ENCODE data around the gene ANKRD13D.
"Not testable (repeated sequence)": the region's sequence is repeated elsewhere in the genome, so short reads cannot be mapped to it uniquely, and the experiment has no call there.

The ANKRD13D gene

GRCh38 chr11:67304511-67305113 is 15.5 kb downstream of the ANKRD13D start:
- ATAC-seq = no peak

- ATAC-seq = no peak
Measured at GRCh38 chr11:67306769-67307544, 17.9 kb downstream of the ANKRD13D start.

DNA sequence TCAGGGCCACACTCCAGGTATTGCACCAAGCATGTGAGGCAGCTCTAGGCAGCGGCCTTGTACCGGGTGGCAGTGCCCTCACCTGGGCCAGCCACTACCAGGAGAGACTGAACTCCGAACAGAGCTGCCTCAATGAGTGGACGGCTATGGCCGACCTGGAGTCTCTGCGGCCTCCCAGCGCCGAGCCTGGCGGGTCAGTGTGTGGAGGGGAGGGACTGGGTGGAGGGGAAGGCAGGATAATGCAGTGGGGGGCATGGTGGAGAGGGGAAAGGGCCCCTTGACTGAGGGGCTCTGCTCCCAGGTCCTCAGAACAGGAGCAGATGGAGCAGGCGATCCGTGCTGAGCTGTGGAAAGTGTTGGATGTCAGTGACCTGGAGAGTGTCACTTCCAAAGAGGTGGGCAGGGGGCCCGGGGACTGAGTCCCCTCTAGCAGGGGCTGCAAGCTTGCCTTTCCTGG is 18.5 kb downstream of the ANKRD13D start:
- no peak for ATAC-seq

DNA sequence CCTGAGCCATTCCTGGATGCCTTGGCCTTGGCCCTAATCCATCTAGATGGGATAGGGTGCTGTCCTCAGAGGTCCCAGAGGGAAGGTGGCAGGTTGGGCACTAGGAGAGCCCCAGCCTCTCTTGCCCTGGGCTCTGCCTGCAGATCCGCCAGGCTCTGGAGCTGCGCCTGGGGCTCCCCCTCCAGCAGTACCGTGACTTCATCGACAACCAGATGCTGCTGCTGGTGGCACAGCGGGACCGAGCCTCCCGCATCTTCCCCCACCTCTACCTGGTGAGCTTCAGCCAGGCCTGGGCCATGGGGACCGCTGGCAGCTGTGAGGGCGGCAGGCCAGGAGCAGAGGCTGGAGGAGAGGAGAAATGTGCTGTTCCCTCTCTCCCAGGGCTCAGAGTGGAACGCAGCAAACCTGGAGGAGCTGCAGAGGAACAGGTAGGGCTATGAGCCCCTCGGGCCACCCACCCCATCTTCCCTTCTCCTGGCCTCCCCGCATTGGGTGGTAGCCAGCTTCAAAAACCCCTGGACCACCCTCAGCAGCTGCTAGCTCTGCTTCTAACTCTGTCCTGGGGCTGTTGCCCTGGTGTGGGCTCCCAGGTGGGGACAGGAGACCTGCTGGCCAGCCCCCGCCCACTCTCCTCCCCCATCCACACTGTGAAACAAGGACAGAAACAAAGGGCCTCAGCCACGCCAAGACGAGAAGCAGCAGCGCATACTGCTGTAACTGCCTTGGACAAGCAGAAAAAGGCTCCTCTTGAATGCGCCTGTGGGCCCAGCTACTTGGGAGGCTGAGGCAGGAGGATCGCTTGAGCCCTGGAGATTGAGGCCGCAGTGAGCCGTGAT is 19.1 kb downstream of the ANKRD13D start:
- ATAC-seq = no peak

- ATAC-seq = no peak
Measured at GRCh38 chr11:67309166-67309565, 20.1 kb downstream of the ANKRD13D start.

GRCh38 chr11:67309661-67310061 is 20.6 kb downstream of the ANKRD13D start:
- ATAC-seq = no peak

DNA sequence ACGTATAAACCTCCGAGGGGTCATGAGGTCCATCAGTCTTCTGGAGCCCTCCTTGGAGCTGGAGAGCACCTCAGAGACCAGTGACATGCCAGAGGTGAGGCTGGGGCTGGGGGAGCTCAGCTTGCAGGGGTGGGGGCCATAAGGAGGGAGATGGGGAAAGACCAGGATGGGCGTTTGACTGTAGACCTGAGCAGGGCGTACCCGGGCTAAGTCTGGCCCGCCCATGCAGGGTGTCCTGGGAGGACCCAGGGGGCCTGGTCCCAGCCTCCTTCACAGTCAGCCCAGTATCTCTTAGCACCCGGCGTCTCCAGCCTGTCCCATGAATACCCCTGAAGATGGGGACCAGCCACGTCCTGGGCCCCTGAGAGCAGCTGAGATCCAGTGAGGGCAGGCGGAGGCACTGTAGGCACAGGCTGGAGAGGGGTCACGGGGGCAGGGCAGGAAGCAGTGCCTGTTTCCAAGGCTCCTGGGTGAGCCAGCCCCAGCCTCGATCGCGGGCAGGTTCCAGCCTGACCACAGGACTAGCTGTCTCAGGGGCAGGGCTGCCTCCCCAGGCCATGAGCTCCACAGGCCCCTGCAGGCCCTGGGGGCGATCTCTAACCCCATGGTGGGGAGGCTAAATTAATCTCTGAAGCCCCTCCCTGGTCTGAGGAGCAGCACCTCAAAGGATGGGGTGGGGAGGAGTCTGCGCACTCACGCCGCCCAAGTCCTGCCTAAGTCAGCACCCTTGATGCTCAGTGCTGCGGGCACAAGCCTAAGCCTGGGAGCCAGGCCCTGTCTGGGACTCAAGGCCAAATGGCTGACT is 21.3 kb downstream of the ANKRD13D start:
- ATAC-seq = no peak

GRCh38 chr11:67311051-67311555 is 22.0 kb downstream of the ANKRD13D start:
- ATAC-seq = no peak

GRCh38 chr11:67311556-67312082 is 22.5 kb downstream of the ANKRD13D start:
- ATAC-seq = no peak

- ATAC-seq = peak in 1 of 2 donors; percentile 4
Measured at GRCh38 chr11:67312187-67313021, 23.3 kb downstream of the ANKRD13D start.

- ATAC-seq = no peak
Measured at GRCh38 chr11:67313125-67313890, 24.2 kb downstream of the ANKRD13D start.

DNA sequence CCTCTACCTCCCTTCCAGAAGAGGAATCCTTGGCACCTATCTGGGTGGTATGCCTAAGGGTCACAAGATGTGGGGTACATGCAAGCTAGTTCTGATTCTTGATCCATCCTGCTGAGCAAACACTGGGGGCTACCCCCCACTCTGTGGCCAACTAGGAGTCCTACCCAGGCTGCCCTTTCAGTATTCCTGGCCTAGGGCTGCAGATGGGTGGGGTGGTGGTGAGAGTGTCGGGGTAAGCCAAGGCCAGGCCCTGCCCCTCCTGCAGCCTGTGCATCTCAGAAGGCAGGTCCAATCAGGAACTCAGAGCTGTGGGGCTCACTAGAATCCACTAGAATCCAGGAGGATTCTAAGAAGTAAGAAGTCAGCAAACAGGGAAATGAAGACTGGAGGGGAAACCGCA is 25.1 kb downstream of the ANKRD13D start:
- no peak for ATAC-seq

DNA sequence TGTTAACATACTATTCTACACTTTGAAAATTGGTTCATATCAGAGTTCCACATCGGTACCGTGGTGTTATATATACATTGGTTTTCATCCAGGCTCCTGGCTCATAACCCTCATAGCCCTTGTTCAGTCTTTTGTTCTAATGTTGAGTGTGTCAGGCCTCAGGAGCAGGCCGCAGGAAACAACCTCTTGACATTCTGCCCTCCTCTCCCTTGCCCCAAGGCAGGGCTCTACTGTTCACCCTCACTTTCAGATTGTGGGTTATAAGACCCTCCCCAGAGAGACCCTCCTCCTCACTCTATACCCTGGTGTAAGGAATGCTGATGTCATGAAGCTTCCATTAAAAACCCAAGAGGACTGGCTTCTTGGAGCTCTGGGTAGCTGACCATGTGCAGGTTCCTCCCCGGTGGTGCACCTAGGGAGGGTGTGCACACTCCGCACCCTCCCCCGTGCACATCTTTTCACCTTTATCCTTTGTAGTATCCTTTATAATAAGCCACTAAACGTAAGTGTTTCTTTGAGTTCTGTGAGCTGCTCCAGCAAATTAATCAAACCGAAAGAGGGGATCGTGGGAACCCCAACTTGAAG is 26.3 kb downstream of the ANKRD13D start:
- no peak for ATAC-seq

DNA sequence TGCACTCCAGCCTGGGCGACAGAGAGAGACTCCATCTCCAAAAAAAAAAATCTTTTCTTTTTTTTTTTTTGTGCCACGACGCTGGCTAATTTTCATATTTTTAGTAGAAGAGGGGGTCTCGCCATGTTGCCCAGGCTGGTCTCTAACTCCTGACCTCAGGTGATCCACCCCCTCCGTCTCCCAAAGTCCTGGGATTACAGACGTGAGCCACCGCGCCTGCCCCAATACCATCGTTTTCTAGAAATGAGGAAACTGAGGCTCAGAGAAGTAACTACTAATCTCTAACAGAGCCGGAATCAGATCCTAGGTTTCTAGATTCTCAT is 27.7 kb downstream of the ANKRD13D start:
- ATAC-seq = no peak

DNA sequence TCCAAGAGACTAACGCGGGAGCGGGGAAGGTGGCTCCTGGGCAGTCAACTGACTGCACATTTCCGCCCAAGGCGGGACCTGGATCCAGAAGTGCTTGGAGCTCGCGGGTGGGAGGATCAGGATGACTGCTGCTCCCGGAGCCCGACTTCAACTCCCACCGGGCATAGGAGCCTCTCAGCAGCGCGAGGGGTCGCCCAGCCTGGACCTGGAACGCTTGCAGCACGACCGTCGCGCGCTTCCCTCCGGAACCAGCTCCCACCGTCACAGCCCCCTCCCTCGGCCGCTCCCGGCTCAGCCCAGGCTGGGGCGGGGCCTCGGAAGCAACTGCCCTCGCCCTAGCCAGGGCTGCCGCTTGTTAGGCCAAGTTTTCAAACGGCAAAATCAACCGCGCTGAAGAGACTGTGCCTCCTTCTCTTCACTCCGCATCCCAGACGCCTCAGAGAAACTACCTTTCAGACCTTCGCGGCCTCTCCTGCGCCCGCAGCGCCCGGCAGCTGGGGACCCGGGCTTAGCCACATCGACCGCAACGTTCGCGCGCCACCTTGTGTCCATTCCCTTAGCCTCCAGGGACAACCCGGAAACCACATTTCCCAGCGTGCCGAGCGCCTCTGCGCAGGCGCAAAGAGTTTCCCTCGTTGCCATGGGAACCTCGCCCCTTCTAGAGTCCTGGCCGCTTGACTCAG is 28.2 kb downstream of the ANKRD13D start:
- ATAC-seq = peak; percentile 85 to 88

DNA sequence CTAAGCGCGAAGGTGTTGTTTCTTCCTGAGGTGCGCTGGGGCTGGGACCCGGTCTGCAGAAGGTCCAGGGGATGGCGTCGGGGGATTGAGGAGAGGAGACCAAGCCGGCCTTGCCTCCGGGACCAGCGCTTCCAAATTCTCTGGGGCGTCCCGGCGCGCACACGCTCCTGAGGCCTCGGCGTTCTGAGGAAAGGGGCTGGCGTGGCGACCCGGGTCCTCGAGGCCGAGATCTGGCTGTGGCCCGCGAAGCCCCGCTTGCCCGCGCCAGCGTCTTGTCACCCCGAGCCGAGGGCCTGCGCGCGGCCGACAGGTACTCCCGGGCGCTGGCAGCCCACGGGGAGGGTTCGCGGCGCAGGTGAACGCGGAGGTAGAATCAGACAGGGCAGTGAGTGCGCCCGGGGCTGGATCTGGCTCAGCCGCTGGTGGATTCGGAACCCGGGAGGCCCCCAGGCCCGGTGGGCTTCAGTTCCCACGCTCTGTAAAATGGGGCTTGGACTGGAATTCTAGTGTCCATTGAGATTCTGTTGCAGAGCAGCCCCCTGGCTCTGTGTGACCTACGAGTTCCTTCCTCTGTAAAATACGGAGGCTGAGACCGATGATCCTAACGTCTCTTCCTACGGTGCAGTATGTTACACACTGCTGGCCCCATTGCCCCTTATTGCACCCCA is 28.9 kb downstream of the ANKRD13D start:
- peak; percentile 1 to 14 for ATAC-seq

GRCh38 chr11:67318876-67319275 is 29.8 kb downstream of the ANKRD13D start:
- ATAC-seq = not testable (repeated sequence)

GRCh38 chr11:67320011-67320410 is 30.9 kb downstream of the ANKRD13D start:
- ATAC-seq = no peak

GRCh38 chr11:67320691-67321090 is 31.6 kb downstream of the ANKRD13D start:
- no peak for ATAC-seq
